ENCODE measurements around the gene TMC7. TPM values are rescaled to one million over a fixed set of nuclear protein-coding genes. Genes with fewer than 3 reads are reported as not detected.

Gene TMC7
- total and polyA plus RNA-seq, 7 donors, result 0.16 to 3.1 (median 0.46) TPM

DNA sequence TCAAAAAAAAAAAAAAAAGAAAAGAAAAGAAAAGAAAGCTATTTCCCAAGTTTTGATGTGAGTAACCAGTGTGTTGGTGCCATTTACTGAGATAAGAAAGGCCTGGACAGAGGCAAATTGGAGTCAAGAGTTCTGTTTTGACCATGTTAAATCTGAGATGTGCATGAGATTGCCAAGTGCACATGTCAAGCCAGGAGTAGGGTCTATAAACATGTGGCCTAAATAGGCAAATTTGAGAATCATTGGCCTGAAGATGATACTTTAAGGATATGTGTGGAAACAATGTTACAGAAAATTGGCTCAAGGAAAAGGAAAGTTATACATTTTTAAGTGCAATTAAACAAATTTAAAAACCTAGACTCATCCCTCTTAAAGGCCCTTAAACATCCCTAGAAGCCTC, 42.3 kb upstream of the TMC7 start:
- intact Hi-C loops (cut with DNase I), result no loop called here
- Histone ChIP-seq H3K4me1 (no peaks in the 10 kb centered on the region), H3K9me3 (no peaks in the 10 kb centered on the region), H3K27me3 (no peaks in the 10 kb centered on the region), H3K36me3 (no peaks in the 10 kb centered on the region), H3K4me3 (no peak overlapping the region), H3K27ac (no peak overlapping the region)
- DNase-seq, result no peak
- no peak for TF ChIP-seq POLR2A (IDR thresholded peaks at IDR 0.05)
- TF ChIP-seq, protein P1, sequence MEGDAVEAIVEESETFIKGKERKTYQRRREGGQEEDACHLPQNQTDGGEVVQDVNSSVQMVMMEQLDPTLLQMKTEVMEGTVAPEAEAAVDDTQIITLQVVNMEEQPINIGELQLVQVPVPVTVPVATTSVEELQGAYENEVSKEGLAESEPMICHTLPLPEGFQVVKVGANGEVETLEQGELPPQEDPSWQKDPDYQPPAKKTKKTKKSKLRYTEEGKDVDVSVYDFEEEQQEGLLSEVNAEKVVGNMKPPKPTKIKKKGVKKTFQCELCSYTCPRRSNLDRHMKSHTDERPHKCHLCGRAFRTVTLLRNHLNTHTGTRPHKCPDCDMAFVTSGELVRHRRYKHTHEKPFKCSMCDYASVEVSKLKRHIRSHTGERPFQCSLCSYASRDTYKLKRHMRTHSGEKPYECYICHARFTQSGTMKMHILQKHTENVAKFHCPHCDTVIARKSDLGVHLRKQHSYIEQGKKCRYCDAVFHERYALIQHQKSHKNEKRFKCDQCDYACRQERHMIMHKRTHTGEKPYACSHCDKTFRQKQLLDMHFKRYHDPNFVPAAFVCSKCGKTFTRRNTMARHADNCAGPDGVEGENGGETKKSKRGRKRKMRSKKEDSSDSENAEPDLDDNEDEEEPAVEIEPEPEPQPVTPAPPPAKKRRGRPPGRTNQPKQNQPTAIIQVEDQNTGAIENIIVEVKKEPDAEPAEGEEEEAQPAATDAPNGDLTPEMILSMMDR (IDR thresholded peaks at IDR 0.05), result no peak
- no peak for TF ChIP-seq EP300 (IDR thresholded peaks at IDR 0.05)
- TF ChIP-seq POLR2AphosphoS5 (IDR thresholded peaks at IDR 0.05), result no peak

DNA sequence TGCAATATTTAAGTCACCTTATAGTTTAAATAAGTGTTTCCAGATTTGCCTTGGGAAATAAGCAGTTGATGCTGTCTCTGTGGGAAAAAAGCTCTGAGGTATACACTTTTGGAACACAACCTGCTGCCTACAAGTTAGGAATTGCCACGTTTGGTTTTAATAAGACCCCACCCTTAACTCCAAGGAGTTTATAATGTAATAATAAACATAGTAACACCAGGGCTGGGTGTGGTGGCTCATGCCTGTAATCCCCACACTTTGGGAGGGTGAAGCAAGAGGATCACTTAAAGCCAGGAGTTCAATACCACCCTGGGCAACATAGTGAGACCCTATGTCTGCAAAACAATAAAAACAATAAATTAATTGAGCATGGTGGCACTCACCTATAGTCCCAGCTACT, 41.7 kb upstream of the TMC7 start:
- WGBS, 2 donors, result 6 to 46% methylated on average over 1 of the region's 1 CpG
- Histone ChIP-seq H3K36me3 (no peaks in the 10 kb centered on the region), H3K4me1 (no peaks in the 10 kb centered on the region), H3K9me3 (no peaks in the 10 kb centered on the region), H3K27me3 (no peaks in the 10 kb centered on the region), H3K27ac (no peak overlapping the region), H3K4me3 (no peak overlapping the region)
- TF ChIP-seq EP300 (IDR thresholded peaks at IDR 0.05) (no peak), POLR2A (IDR thresholded peaks at IDR 0.05) (no peak), POLR2AphosphoS5 (IDR thresholded peaks at IDR 0.05) (no peak)
- TF ChIP-seq, protein P1 (IDR thresholded peaks at IDR 0.05), result no peak
- intact Hi-C loops (cut with DNase I), result no loop called here
- DNase-seq, result no peak

DNA sequence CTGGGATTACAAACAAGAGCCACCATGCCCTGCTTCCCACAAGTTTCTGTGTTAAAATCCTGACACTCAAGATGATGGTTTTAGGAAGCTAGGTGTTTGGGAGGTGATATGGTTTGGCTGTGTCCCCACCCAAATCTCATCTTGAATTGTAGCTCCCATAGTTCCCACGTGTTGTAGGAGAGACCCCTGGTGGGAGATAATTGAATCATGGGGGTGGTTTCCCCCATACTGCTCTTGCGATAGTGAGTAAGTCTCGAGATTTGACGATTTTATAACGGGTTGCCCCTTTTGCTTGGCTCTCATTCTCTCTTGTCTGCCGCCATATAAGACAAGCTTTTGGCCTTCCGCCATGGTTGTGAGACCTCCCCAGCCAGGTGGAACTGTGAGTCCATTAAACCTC, 40.3 kb upstream of the TMC7 start:
- Histone ChIP-seq H3K27ac (no peak overlapping the region), H3K27me3 (no peaks in the 10 kb centered on the region), H3K36me3 (no peaks in the 10 kb centered on the region), H3K4me3 (no peak overlapping the region), H3K4me1 (no peaks in the 10 kb centered on the region), H3K9me3 (no peaks in the 10 kb centered on the region)
- TF ChIP-seq POLR2A (IDR thresholded peaks at IDR 0.05) (no peak), EP300 (IDR thresholded peaks at IDR 0.05) (no peak), POLR2AphosphoS5 (IDR thresholded peaks at IDR 0.05) (no peak)
- TF ChIP-seq, protein P1 (IDR thresholded peaks at IDR 0.05), result no peak
- no peak for DNase-seq
- intact Hi-C loops (cut with DNase I), result no loop called here
- WGBS, 2 donors, result 91 to 92% methylated on average over 7 of the region's 7 CpGs

DNA sequence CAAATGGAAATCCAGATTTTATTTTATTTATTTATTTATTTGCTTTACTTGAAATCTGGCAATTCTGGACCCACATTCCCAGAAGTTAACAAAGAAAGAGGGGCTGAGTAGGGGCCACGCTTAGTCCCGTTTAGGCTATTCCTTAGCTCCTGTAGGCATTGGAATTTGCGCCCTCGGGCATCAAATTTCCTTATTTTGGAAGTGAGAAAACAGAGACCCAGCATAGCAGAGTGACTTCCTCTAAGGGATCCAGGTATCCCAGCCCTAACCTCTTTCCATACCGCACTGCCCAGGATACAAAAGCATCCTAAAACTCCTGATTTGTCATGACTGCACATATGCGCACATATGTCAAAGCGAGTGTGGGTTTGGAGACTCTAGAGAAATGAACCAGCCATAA, 38.5 kb upstream of the TMC7 start:
- Histone ChIP-seq H3K4me3 (no peak overlapping the region), H3K27me3 (no peaks in the 10 kb centered on the region), H3K36me3 (no peaks in the 10 kb centered on the region), H3K9me3 (no peaks in the 10 kb centered on the region), H3K27ac (no peak overlapping the region), H3K4me1 (no peaks in the 10 kb centered on the region)
- DNase-seq, result no peak
- 88 to 92% methylated on average over 7 of the region's 7 CpGs for WGBS, 2 donors
- TF ChIP-seq POLR2A (IDR thresholded peaks at IDR 0.05), result no peak
- TF ChIP-seq, protein P1 (IDR thresholded peaks at IDR 0.05), result no peak
- no peak for TF ChIP-seq POLR2AphosphoS5 (IDR thresholded peaks at IDR 0.05)
- TF ChIP-seq EP300 (IDR thresholded peaks at IDR 0.05), result no peak
- intact Hi-C loops (cut with DNase I), result no loop called here

DNA sequence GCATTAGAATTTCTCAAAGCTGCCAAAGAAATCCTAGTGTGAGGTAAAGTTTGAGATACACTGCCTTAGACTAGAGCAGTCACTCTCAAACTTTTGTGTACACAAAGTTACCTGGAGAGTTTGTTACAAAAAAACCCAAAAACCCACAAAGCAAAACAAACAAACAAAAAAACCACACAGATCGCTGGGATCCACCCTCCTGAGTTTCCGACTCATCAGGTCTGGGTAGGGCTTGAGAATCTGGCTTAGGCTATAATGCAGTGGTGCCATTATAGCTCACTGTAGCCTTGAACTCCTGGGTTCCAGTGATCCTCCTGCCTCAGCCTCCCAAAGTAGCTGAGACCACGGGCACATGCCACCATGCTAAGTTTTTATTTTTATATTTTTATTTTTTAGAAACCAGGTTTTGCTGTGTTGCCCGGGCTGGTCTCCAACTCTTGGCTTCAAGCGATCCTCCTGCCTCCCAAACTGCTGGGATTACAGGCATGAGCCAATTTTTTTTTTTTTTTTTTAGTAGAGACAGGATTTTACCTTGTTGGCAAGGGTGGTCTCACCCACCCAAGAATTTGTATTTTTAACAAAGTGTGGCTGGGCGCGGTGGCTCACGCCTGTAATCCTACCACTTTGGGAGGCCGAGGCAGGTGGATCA, 35.2 kb upstream of the TMC7 start:
- Histone ChIP-seq H3K9me3 (no peaks in the 10 kb centered on the region), H3K4me3 (no peak overlapping the region), H3K27ac (no peak overlapping the region), H3K27me3 (no peaks in the 10 kb centered on the region), H3K36me3 (no peaks in the 10 kb centered on the region), H3K4me1 (no peaks in the 10 kb centered on the region)
- no peak for TF ChIP-seq POLR2A (IDR thresholded peaks at IDR 0.05)
- TF ChIP-seq POLR2AphosphoS5 (IDR thresholded peaks at IDR 0.05), result no peak
- TF ChIP-seq, protein P1 (IDR thresholded peaks at IDR 0.05), result no peak
- no peak for TF ChIP-seq EP300 (IDR thresholded peaks at IDR 0.05)
- WGBS, 2 donors, result 90 to 92% methylated on average over 9 of the region's 9 CpGs
- no peak for DNase-seq
- intact Hi-C loops (cut with DNase I), result no loop called here
